Panc1 (cell line): ENCODE measurements around the gene DCUN1D3. TPM values are rescaled to one million over a fixed set of nuclear protein-coding genes. Genes with fewer than 3 reads are reported as not detected.

Source experiments
- ATAC-seq: fragments of 200-7000 bp; cut with Tn5 transposase; 2 replicates; pipeline ENCODE4 v1.9.1; 2020; ENCODE audit warnings: mild to moderate bottlenecking, moderate library complexity
- BruUV-seq: library from RNA; stranded (reverse); fragments of 400-500 nt; replicated peaks from 2 replicates; lab custom pipeline; 2021; lab: Mats Ljungman, UMichigan
- CTCF ChIA-PET: fragments of 300-600 bp; sonication (Branson Sonifier 250); formaldehyde crosslinking; loops from one replicate; lab custom pipeline; 2022; ENCODE audit warnings: antibody characterized with exemption; lab: Charles Lee
- POLR2A ChIA-PET: fragments of 300-600 bp; sonication (Branson Sonifier 250); formaldehyde crosslinking; loops from one replicate; lab custom pipeline; 2022; ENCODE audit warnings: antibody characterized with exemption; lab: Charles Lee
- DNase-seq: peaks from one replicate; pipeline ENCODE4 v3.0.0-alpha.2; 2010; ENCODE audit warnings: low read depth, low spot score
- H3K27ac ChIP-seq: 2 replicates; pipeline ENCODE4 v1.5.1; 2011; ENCODE audit warnings: mild to moderate bottlenecking, low read length, inconsistent platforms
- H3K27me3 ChIP-seq: fragments of 200-500 bp; sonication (Bioruptor generic); 2 replicates; pipeline ENCODE4 v1.6.0; 2014; ENCODE audit warnings: low read length, inconsistent platforms; ENCODE audit not compliant: control insufficient read depth, insufficient read depth
- H3K36me3 ChIP-seq: fragments of 200-500 bp; sonication (Bioruptor generic); 2 replicates; pipeline ENCODE4 v1.5.1; 2014; ENCODE audit warnings: inconsistent platforms, mild to moderate bottlenecking, low read length, moderate library complexity; ENCODE audit not compliant: control insufficient read depth, insufficient read depth
- H3K4me1 ChIP-seq: 2 replicates; pipeline ENCODE4 v1.5.1; 2011; ENCODE audit warnings: inconsistent platforms, mild to moderate bottlenecking, low read length, moderate library complexity; ENCODE audit not compliant: control insufficient read depth, insufficient read depth
- H3K4me3 ChIP-seq, 2 experiments: 2 replicates each; pipeline ENCODE4 v1.5.1; 2011 to 2012; ENCODE audit warnings: low read depth in 2 of 2, low read length in 2 of 2, mild to moderate bottlenecking in 2 of 2, inconsistent platforms in 1 of 2, moderate library complexity in 1 of 2
- H3K9me3 ChIP-seq: fragments of 200-500 bp; sonication (Bioruptor generic); 2 replicates; pipeline ENCODE4 v1.5.1; 2014; ENCODE audit warnings: low read depth, mild to moderate bottlenecking, inconsistent platforms, low read length, moderate library complexity; ENCODE audit not compliant: control insufficient read depth, insufficient read depth
- POLR2AphosphoS5 ChIP-seq: IDR thresholded peaks from 2 replicates; pipeline ENCODE4 v1.6.1; 2012; ENCODE audit warnings: mild to moderate bottlenecking, low read depth, low read length, moderate library complexity
- SIN3A ChIP-seq: IDR thresholded peaks from 2 replicates; pipeline ENCODE4 v1.6.1; 2012; ENCODE audit warnings: low read depth, mild to moderate bottlenecking, low read length, moderate library complexity, borderline replicate concordance; ENCODE audit not compliant: insufficient read depth
- TCF7L2 ChIP-seq: IDR thresholded peaks from 2 replicates; pipeline ENCODE4 v1.6.1; 2011; ENCODE audit warnings: mild to moderate bottlenecking, low read depth, low read length, inconsistent platforms
- in situ Hi-C: cut with HindIII; loops from 2 replicates; pipeline ENCODE4 v1.10.0; 2016; ENCODE audit warnings: low sequenced_read_pairs, low pct_unique_long_range_greater_than_20kb
- intact Hi-C: fragments of 100-400 bp; cut with micrococcal nuclease; formaldehyde crosslinking; loops from one replicate; pipeline ENCODE4 v1.10.0; 2022; ENCODE audit not compliant: unreplicated experiment
- total RNA-seq: library from RNA; stranded (reverse); gene quantifications from one replicate; pipeline ENCODE4 v1.2.1, GENCODE V29; 2021; ENCODE audit not compliant: unreplicated experiment
- TF ChIP-seq, protein P1 (sequence below), 2 experiments: IDR thresholded peaks; 2 replicates each; pipeline ENCODE4 v1.6.1; 2011 to 2012; ENCODE audit warnings: low read depth in 2 of 2, control low read depth in 1 of 2, low read length in 1 of 2, mild to moderate bottlenecking in 1 of 2, moderate library complexity in 1 of 2; ENCODE audit not compliant: insufficient read depth in 1 of 2
- TF ChIP-seq, protein P2 (sequence below): fragments of 450-650 bp; IDR thresholded peaks from 2 replicates; pipeline ENCODE4 v1.5.1; 2017; ENCODE audit warnings: mild to moderate bottlenecking

The DCUN1D3 gene
- total RNA-seq, 1 experiment from 2014 or later: 23.5 TPM

- no TSS peak for BruUV-seq
- Histone ChIP-seq H3K9me3 (no peaks in the 10 kb centered on the region), H3K4me1 (peaks cover 66% of the 10 kb centered on the region), H3K27me3 (no peaks in the 10 kb centered on the region), H3K36me3 (no peaks in the 10 kb centered on the region; the same call in 1 of the 2 replicates), H3K27ac (peak overlapping the region; percentile 98), H3K4me3 (no peak overlapping the region)
- DNase-seq (no peak), ATAC-seq (no peak)
- CTCF ChIA-PET: no interaction called here
- POLR2A ChIA-PET: interaction anchor here (0.6 kb wide), 1 partner anchor 24 kb away, joined by 4 read pairs; no protein-coding TSS in a partner anchor
- TF ChIP-seq, protein P1, sequence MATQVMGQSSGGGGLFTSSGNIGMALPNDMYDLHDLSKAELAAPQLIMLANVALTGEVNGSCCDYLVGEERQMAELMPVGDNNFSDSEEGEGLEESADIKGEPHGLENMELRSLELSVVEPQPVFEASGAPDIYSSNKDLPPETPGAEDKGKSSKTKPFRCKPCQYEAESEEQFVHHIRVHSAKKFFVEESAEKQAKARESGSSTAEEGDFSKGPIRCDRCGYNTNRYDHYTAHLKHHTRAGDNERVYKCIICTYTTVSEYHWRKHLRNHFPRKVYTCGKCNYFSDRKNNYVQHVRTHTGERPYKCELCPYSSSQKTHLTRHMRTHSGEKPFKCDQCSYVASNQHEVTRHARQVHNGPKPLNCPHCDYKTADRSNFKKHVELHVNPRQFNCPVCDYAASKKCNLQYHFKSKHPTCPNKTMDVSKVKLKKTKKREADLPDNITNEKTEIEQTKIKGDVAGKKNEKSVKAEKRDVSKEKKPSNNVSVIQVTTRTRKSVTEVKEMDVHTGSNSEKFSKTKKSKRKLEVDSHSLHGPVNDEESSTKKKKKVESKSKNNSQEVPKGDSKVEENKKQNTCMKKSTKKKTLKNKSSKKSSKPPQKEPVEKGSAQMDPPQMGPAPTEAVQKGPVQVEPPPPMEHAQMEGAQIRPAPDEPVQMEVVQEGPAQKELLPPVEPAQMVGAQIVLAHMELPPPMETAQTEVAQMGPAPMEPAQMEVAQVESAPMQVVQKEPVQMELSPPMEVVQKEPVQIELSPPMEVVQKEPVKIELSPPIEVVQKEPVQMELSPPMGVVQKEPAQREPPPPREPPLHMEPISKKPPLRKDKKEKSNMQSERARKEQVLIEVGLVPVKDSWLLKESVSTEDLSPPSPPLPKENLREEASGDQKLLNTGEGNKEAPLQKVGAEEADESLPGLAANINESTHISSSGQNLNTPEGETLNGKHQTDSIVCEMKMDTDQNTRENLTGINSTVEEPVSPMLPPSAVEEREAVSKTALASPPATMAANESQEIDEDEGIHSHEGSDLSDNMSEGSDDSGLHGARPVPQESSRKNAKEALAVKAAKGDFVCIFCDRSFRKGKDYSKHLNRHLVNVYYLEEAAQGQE (IDR thresholded peaks at IDR 0.05; ENCODE audit: insufficient read depth in 1 of 2, low read depth in 2 of 2, low read length in 1 of 2): no peak
- in situ Hi-C loops: no loop called here
- intact Hi-C loops: no loop called here
Observed at GRCh38 chr16:20905576-20905975, 5.4 kb upstream of the DCUN1D3 start.

GRCh38 chr16:20904507-20905081 lies 4.4 kb upstream of the DCUN1D3 start:
- no TSS peak for BruUV-seq
- in situ Hi-C loops: no loop called here
- CTCF ChIA-PET: no interaction called here
- Histone ChIP-seq H3K4me3 (no peak overlapping the region), H3K9me3 (no peaks in the 10 kb centered on the region), H3K27me3 (no peaks in the 10 kb centered on the region), H3K27ac (peak overlapping the region; percentile 98), H3K4me1 (peaks cover 61% of the 10 kb centered on the region), H3K36me3 (no peaks in the 10 kb centered on the region; the same call in 1 of the 2 replicates)
- ATAC-seq: peak; percentile 27
- POLR2A ChIA-PET: interaction anchor here (0.6 to 0.7 kb wide), 2 partner anchors 23 to 327 kb away, joined by 3 to 4 read pairs; no protein-coding TSS in a partner anchor
- intact Hi-C loops: no loop called here
- no peak for DNase-seq
- TF ChIP-seq, protein P2, sequence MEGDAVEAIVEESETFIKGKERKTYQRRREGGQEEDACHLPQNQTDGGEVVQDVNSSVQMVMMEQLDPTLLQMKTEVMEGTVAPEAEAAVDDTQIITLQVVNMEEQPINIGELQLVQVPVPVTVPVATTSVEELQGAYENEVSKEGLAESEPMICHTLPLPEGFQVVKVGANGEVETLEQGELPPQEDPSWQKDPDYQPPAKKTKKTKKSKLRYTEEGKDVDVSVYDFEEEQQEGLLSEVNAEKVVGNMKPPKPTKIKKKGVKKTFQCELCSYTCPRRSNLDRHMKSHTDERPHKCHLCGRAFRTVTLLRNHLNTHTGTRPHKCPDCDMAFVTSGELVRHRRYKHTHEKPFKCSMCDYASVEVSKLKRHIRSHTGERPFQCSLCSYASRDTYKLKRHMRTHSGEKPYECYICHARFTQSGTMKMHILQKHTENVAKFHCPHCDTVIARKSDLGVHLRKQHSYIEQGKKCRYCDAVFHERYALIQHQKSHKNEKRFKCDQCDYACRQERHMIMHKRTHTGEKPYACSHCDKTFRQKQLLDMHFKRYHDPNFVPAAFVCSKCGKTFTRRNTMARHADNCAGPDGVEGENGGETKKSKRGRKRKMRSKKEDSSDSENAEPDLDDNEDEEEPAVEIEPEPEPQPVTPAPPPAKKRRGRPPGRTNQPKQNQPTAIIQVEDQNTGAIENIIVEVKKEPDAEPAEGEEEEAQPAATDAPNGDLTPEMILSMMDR: no peak
- TF ChIP-seq, protein P1 (IDR thresholded peaks at IDR 0.05; ENCODE audit: insufficient read depth in 1 of 2, low read depth in 2 of 2, low read length in 1 of 2): no peak
- TF ChIP-seq POLR2AphosphoS5 (peak; percentile 65; the same call in 1 of the 2 replicates), TCF7L2 (peak; percentile 99), SIN3A (no peak)
